CD4-positive, alpha-beta T cell (primary cell): Measurements from ENCODE around the gene NMNAT1. TPM values are rescaled to one million over a fixed set of nuclear protein-coding genes. Genes with fewer than 3 reads are reported as not detected.
"Not testable (repeated sequence)": the region's sequence is repeated elsewhere in the genome, so short reads cannot be mapped to it uniquely, and the experiment has no call there.

Source experiments
- ATAC-seq: fragments of 200-7000 bp; cut with Tn5 transposase; one replicate; pipeline ENCODE4 v1.10.0; 2022; ENCODE audit warnings: mild to moderate bottlenecking; ENCODE audit not compliant: poor library complexity
- CTCF ChIA-PET: fragments of 350-600 bp; sonication (Branson Sonifier 250); formaldehyde crosslinking; loops from one replicate; lab custom pipeline; 2021; ENCODE audit warnings: antibody characterized with exemption, inconsistent platforms; lab: Charles Lee
- POLR2A ChIA-PET: fragments of 350-600 bp; sonication (Branson Sonifier 250); formaldehyde crosslinking; loops from one replicate; lab custom pipeline; 2021; ENCODE audit warnings: antibody characterized with exemption, inconsistent platforms; lab: Charles Lee
- DNase-seq, 14 experiments: peaks; one replicate each; pipeline ENCODE4 v3.0.0-alpha.2; 2013 to 2020; ENCODE audit warnings: mixed read lengths in 2 of 14
- H3K27ac ChIP-seq, 2 donors: one replicate each; pipeline versions ENCODE4 v1.5.1 to v1.7.0; 2013; ENCODE audit warnings: low read length in 2 of 2, low read depth in 1 of 2, mild to moderate bottlenecking in 1 of 2
- H3K27me3 ChIP-seq, 2 experiments: 1 replicate in 1 of 2; 2 replicates in 1 of 2; pipeline versions ENCODE4 v1.6.1 to v1.7.0; 2013; ENCODE audit warnings: low read length in 2 of 2, control low read depth in 1 of 2, mild to moderate bottlenecking in 1 of 2, moderate library complexity in 1 of 2; ENCODE audit not compliant: insufficient read depth in 2 of 2, control insufficient read depth in 1 of 2
- H3K36me3 ChIP-seq: one replicate; pipeline ENCODE4 v1.6.1; 2013; ENCODE audit warnings: low read length, control low read depth; ENCODE audit not compliant: insufficient read depth
- H3K4me1 ChIP-seq: one replicate; pipeline ENCODE4 v1.6.1; 2013; ENCODE audit warnings: low read length, control low read depth; ENCODE audit not compliant: insufficient read depth
- H3K4me3 ChIP-seq: one replicate; pipeline ENCODE4 v1.5.1; 2013; ENCODE audit warnings: mild to moderate bottlenecking, low read length, moderate library complexity
- H3K9me3 ChIP-seq, 2 experiments: 1 replicate in 1 of 2; 2 replicates in 1 of 2; pipeline versions ENCODE4 v1.6.1 to v1.7.0; 2013; ENCODE audit warnings: low read length in 2 of 2, mild to moderate bottlenecking in 2 of 2, control low read depth in 1 of 2, moderate library complexity in 1 of 2; ENCODE audit not compliant: control insufficient read depth in 1 of 2, insufficient read depth in 1 of 2
- H3K27ac Mint-ChIP-seq: one replicate; pipeline ENCODE4 v1.8.0; 2020; ENCODE audit warnings: mixed read lengths
- H3K27me3 Mint-ChIP-seq: one replicate; pipeline ENCODE4 v1.8.0; 2021; ENCODE audit warnings: mixed read lengths
- H3K36me3 Mint-ChIP-seq: one replicate; pipeline ENCODE4 v1.8.0; 2021; ENCODE audit warnings: low read depth, mixed read lengths
- H3K4me1 Mint-ChIP-seq: one replicate; pipeline ENCODE4 v1.8.0; 2021; ENCODE audit warnings: low read depth, mixed read lengths
- H3K4me3 Mint-ChIP-seq: one replicate; pipeline ENCODE4 v1.8.0; 2020; ENCODE audit warnings: mild to moderate bottlenecking, mixed read lengths
- H3K9me3 Mint-ChIP-seq: one replicate; pipeline ENCODE4 v1.8.0; 2020; ENCODE audit warnings: mixed read lengths
- intact Hi-C, 2 experiments: fragments of 100-400 bp; cut with DNase I in 1 of 2; cut with micrococcal nuclease in 1 of 2; formaldehyde crosslinking; loops; one replicate each; pipeline versions ENCODE4 v1.15.1 to v1.9.0; 2023 to 2025; cut with DNase I, micrococcal nuclease
- total RNA-seq, 174 experiments: library from RNA in 2 of 174; stranded (reverse) in 2 of 174; gene quantifications; one replicate each; pipeline ENCODE4 v1.2.3 and lab custom pipeline; 2021 to 2026
- TF ChIP-seq, protein P1 (sequence below): fragments of 200-600 bp; IDR thresholded peaks from one replicate; pipeline ENCODE4 v1.8.0; 2022; ENCODE audit warnings: antibody characterized with exemption, mild to moderate bottlenecking

Gene NMNAT1
- total RNA-seq, 2 experiments from 2014 or later, result 0.66 to 1.0 TPM

DNA sequence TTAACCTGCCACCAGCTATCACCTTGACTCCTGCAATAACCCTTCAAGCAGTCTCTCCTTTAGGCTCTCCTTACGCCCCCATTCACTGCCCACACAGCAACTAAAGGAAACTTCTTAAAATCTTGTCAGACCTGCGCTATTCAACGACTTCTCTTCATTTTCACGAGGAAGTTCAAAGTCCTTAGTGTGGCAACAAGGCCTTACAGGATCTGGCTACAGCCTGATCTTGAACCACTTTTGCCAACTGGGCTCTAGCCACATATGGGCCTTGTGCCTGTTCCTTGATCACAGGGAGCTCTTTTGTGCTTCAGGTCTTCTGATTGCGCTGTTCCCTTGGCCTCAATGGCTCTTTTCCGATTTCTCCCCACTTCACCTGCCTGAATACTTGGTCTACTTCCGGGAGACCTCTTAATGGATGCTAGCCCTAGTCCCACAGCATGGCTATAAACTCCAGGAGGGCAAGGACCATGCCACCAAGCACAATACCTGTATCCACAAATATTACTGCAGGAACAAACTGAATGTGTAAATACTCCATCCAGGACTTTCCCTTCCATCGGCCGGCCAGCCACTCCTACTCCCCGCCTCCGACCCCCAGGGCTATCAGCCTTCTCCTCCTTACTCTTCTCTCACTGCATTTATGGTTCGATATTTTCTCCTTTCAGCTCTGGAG is 30.9 kb upstream of the NMNAT1 start:
- DNase-seq (no peak), ATAC-seq (no peak)
- intact Hi-C loops, result loop anchor here in 1 of 2 experiments (10.0 kb wide), 1 partner anchor 788 kb away; the partner anchor contains the start of gene GPR157
- Histone ChIP-seq H3K4me1 (peaks cover 23% of the 10 kb centered on the region), H3K4me3 (no peak overlapping the region), H3K9me3 (no peaks in the 10 kb centered on the region), H3K27me3 (no peaks in the 10 kb centered on the region), H3K27ac (peak overlapping the region in 1 of 2 donors; percentile 28), H3K36me3 (no peaks in the 10 kb centered on the region)
- Mint-ChIP-seq H3K27ac (peak overlapping the region; percentile 19), H3K9me3 (no peaks in the 10 kb centered on the region), H3K36me3 (no peaks in the 10 kb centered on the region), H3K4me1 (peaks cover 36% of the 10 kb centered on the region), H3K4me3 (peak overlapping the region; percentile 79), H3K27me3 (no peaks in the 10 kb centered on the region)
- TF ChIP-seq, protein P1, sequence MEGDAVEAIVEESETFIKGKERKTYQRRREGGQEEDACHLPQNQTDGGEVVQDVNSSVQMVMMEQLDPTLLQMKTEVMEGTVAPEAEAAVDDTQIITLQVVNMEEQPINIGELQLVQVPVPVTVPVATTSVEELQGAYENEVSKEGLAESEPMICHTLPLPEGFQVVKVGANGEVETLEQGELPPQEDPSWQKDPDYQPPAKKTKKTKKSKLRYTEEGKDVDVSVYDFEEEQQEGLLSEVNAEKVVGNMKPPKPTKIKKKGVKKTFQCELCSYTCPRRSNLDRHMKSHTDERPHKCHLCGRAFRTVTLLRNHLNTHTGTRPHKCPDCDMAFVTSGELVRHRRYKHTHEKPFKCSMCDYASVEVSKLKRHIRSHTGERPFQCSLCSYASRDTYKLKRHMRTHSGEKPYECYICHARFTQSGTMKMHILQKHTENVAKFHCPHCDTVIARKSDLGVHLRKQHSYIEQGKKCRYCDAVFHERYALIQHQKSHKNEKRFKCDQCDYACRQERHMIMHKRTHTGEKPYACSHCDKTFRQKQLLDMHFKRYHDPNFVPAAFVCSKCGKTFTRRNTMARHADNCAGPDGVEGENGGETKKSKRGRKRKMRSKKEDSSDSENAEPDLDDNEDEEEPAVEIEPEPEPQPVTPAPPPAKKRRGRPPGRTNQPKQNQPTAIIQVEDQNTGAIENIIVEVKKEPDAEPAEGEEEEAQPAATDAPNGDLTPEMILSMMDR, result no peak
- CTCF ChIA-PET, result no interaction called here
- POLR2A ChIA-PET, result no interaction called here

DNA sequence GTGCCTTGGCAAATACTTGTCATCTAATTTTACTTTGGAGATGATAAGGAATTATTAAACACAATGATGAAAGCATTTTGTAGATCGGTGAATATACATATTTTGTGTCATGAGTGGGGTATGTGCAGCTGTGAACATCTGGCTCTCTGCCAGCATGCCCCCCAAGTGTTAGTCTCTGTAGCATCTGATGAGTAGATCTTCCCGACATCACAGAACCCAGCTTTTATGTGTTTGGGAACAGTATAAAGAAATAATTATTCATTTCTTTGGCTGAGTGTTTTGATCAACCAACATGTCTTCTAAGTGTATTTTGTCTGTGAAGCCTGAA is 28.7 kb upstream of the NMNAT1 start:
- Mint-ChIP-seq H3K36me3 (no peaks in the 10 kb centered on the region), H3K27ac (no peak overlapping the region), H3K9me3 (no peaks in the 10 kb centered on the region), H3K27me3 (no peaks in the 10 kb centered on the region), H3K4me3 (no peak overlapping the region), H3K4me1 (peaks cover 21% of the 10 kb centered on the region)
- no peak for DNase-seq
- no peaks in the 10 kb centered on the region for H3K9me3 ChIP-seq
- TF ChIP-seq, protein P1, result no peak
- POLR2A ChIA-PET, result no interaction called here
- CTCF ChIA-PET, result interaction anchor here (1.2 to 1.5 kb wide), 2 partner anchors 29 to 36 kb away, joined by 3 to 5 read pairs; partner anchors contain the start of genes LZIC and NMNAT1
- H3K4me1 ChIP-seq, result peaks cover 12% of the 10 kb centered on the region
- H3K27ac ChIP-seq, result no peak overlapping the region
- no peaks in the 10 kb centered on the region for H3K36me3 ChIP-seq
- H3K27me3 ChIP-seq, result no peaks in the 10 kb centered on the region
- no peak for ATAC-seq
- intact Hi-C loops, result loop anchor here in 1 of 2 experiments (10.0 kb wide), 1 partner anchor 790 kb away; the partner anchor contains the start of gene GPR157
- H3K4me3 ChIP-seq, result no peak overlapping the region

DNA sequence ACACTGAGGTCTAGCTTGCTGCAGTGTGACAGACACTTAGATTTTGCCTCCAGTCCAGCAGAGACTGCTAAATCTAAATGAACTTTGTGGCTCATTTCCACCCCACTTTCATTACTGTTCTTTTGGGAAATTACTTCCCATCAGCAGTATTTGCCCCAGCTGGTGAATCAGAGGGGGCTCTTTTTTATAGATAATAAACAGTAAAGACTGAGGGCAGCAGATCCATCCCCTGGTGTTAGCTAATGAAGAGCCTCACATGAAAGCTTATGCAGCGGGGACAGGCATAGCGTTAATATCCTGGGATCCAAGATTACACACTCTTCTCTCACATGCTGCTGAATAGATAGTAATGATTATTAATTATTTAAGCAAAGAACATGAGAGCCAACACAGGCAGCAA is 26.8 kb upstream of the NMNAT1 start:
- TF ChIP-seq, protein P1, result no peak
- H3K27ac Mint-ChIP-seq, result no peak overlapping the region
- no peaks in the 10 kb centered on the region for H3K27me3 Mint-ChIP-seq
- Histone ChIP-seq H3K4me1 (peaks cover 3% of the 10 kb centered on the region), H3K27ac (no peak overlapping the region), H3K4me3 (no peak overlapping the region), H3K36me3 (no peaks in the 10 kb centered on the region), H3K9me3 (no peaks in the 10 kb centered on the region), H3K27me3 (no peaks in the 10 kb centered on the region)
- CTCF ChIA-PET, result interaction anchor here (1.6 kb wide), 1 partner anchor 34 kb away, joined by 4 read pairs; no protein-coding TSS in a partner anchor
- H3K4me3 Mint-ChIP-seq, result no peak overlapping the region
- intact Hi-C loops, result loop anchor here in 1 of 2 experiments (10.0 kb wide), 1 partner anchor 792 kb away; the partner anchor contains the start of gene GPR157
- POLR2A ChIA-PET, result no interaction called here
- H3K36me3 Mint-ChIP-seq, result no peaks in the 10 kb centered on the region
- DNase-seq, result no peak
- peaks cover 9% of the 10 kb centered on the region for H3K4me1 Mint-ChIP-seq
- no peak for ATAC-seq
- no peaks in the 10 kb centered on the region for H3K9me3 Mint-ChIP-seq

DNA sequence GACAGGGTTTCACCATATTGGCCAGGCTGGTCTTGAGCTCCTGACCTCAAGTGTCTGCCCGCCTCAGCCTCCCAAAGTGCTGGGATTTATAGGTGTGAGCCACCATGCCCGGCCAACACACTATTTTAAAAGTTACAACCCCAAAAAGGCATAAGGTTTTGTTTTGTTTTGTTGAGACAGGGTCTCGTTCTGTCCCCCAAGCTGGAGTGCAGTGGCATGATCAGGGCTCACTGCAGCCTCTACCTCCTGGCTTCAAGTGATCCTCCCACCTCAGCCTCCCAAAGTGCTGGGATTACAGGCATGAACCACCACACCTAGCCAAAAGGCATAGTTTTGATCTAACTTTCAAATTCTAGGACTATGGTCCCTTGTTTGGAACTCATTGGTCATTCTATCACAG is 25.8 kb upstream of the NMNAT1 start:
- H3K4me1 Mint-ChIP-seq, DNase-seq, H3K4me3 Mint-ChIP-seq, H3K4me1 ChIP-seq, H3K9me3 Mint-ChIP-seq, H3K36me3 ChIP-seq, POLR2A ChIA-PET, ATAC-seq, H3K4me3 ChIP-seq, H3K27ac Mint-ChIP-seq, H3K9me3 ChIP-seq, H3K27me3 ChIP-seq, H3K27me3 Mint-ChIP-seq, H3K27ac ChIP-seq, H3K36me3 Mint-ChIP-seq: not testable (repeated sequence)
- CTCF ChIA-PET, result interaction anchor here (0.6 to 1.6 kb wide), 2 partner anchors 33 to 39 kb away, joined by 3 to 4 read pairs; no protein-coding TSS in a partner anchor
- intact Hi-C loops, result loop anchor here in 1 of 2 experiments (10.0 kb wide), 1 partner anchor 793 kb away; the partner anchor contains the start of gene GPR157
